Kasumi-1 (cell line): ENCODE measurements around the gene SMIM13.

Experiments
- DNase-seq, 2 experiments: peaks; one replicate each; lab custom pipeline; 2025; lab: John Stamatoyannopoulos, UW

The SMIM13 gene

DNA sequence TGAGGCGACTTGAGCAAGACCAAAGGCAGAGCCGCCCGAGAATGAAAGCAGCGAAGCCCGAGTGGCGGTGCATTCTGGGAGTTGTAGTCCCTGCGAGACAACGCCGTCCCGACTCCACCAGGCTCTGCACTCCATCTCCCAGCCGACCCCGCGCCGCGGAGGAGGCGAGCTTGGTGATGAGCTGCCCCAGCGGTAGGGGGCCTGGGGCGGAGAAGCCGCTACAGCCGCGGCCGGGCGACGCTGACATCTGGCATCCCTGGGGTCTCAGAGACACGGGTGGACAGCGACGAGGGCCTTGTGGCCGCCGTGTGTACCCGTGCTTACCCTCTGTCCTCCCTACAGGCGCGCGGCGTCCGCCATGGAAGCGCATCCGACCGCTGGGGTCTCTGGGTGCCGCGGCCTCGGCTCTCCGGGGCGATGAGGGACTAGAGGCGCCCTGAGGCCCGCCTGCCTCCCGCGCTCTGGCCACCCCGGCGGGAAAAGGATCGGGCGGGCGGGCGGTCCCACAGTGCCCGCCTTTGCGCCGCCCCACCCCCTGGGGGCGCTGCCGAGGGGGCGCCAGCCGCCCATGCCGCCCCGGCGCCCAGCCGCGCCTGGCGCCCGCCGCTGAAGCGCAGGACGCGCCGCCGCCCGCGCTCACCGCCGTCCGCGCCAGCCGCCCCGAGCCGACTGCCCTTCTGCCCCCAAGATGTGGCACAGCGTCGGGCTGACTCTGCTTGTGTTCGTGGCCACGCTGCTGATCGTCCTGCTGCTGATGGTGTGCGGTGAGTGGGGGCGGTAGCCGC is at the start of gene SMIM13:
Gene SMIM13, plus strand, starts transcription at position 209 of the 785 bp plus-strand sequence. Its CDS starts 480 bp downstream, at position 689.
- peak; percentile 96 to 98 for DNase-seq

DNA sequence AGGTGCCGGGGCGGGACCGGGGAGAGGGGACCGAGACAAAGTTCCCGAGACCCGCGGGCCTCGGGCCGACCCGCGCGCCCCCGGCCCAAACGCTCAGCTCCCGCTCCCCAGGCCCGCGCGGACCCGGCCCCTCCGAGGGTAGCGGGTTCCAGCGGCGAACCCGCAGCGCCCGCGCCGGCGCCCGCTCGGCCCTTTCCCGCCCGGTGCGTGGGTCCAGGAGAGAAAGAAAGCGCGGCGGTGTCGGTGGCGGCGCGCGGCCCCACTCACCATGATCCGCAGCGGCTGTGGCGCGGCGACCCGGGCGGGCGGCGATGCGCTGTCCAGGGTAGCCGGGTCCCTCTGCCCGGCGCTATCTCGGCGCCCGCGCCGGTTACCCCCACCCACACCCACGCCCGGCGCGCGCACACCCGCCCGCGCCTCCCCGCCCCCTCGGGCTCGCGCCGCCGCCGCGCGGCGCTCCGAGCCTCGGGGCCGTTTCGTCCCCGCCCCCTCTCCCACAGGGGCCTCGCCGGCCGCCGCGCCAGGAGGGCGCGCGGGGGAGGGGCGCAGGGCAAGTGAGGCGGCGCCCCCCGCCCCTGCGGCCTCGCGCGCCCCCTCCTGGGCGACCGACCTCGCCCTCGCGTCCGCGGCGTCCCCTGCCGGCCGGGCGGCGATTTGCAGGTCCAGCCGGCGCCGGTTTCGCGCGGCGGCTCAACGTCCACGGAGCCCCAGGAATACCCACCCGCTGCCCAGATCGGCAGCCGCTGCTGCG is 49.5 kb upstream of the SMIM13 start, which contains the start of gene ELOVL2:
Gene ELOVL2, minus strand, starts transcription at position 345 of the 751 bp plus-strand sequence. Its CDS starts 75 bp downstream, at position 270.
- DNase-seq: peak; percentile 24 to 32

- DNase-seq: no peak
Measured at GRCh38 chr6:11044712-11045167, 48.9 kb upstream of the SMIM13 start.

GRCh38 chr6:11050731-11051130 is 42.9 kb upstream of the SMIM13 start:
- peak in 1 of 2 experiments; percentile 5 for DNase-seq

DNA sequence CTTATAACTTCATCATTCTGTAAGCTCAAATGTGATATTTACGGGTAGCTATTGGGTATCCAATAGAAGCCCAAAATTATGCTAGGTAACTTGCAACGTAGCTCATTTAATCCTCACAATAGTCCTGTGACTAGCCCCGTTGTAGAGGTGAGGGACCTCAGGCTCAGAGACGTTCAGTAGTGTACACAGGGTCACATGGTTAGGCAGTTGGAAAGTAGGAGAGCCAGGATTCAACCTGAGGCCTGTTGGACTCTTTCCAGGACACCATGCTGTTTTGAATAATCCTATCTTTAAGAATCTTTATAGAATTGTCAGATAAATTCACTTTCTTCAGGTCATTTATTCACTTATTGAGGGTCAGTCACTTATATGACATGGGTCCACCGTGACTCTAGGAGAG is 40.3 kb upstream of the SMIM13 start:
- no peak for DNase-seq

DNA sequence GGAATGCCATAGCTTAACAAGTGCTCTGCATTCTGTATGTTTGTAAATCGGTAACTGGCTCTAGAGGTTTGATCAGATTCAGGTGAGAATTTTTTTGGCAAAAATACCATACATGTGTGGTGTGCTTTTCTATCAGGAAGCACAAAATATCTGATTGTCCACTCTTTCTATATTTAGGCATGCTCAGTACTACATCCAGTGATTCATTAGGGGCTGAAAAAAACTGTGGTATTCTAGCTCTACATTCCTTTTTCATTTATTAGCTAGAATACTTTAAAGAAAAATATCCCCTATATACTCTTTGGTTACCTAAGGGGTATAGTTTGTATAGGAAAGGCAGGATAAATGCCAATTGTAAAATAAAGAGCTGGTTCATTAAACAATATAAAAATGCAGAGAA is 38.9 kb upstream of the SMIM13 start:
- no peak for DNase-seq

DNA sequence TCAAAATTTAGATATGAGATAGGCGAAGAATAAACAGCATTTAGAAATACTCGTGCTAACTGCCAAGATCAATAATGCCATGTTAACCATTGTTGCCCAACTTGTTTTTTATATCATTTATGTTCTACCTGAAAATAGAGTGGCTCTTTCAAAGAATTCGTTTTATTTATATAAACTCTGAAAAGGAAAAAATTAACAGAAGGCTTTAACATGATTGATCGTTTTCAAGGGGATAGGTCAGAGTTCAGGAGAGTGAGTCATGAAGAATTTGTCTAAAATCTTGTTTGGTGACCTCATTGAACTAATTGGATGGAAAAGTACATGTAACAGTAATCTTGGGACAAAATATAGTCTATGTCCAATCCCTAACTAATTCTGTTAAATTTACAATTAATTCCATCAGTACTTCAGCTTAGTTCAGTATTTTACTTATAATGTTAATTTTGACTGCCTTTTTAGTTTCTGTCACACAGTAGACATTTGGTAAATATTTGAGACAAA is 38.5 kb upstream of the SMIM13 start:
- no peak for DNase-seq

- DNase-seq: no peak
Measured at GRCh38 chr6:11056871-11057270, 36.8 kb upstream of the SMIM13 start.

DNA sequence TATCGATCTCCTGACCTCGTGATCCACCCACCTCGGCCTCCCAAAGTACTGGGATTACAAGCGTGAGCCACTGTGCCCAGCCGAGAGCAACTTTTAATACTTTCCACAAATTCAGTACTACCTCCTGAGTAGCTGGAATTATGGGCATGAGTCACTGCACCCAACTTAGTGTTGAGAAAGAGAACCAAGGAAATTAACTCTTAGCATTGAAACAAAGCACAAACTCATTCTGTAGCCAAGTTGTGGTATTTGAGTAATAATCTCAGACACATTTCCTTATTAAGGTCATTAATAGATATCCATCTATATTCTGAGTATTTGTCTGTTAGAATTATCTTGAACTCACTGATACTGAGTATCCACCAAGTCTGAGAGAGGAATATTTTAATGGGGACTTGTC is 35.2 kb upstream of the SMIM13 start:
- no peak for DNase-seq

- DNase-seq: no peak
Measured at GRCh38 chr6:11062083-11062482, 31.6 kb upstream of the SMIM13 start.

DNA sequence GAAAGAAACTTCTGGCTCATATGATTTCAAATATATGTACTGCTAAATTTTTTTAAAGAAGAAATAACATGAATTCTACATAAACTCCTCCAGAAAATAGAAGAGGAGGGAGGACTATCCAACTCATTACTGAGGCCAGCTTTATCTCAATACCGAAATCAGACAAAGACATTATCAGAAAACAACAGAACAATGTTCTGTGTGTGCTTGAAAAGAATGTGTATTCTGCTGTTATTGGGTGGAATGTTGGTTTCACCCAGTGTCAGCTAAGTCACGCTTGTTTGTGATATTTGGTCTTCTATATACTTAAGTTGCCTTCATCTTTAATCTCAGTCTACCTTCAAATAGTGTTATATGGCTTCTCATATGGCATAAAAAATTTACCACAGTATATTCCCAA is 30.9 kb upstream of the SMIM13 start:
- DNase-seq: no peak

DNA sequence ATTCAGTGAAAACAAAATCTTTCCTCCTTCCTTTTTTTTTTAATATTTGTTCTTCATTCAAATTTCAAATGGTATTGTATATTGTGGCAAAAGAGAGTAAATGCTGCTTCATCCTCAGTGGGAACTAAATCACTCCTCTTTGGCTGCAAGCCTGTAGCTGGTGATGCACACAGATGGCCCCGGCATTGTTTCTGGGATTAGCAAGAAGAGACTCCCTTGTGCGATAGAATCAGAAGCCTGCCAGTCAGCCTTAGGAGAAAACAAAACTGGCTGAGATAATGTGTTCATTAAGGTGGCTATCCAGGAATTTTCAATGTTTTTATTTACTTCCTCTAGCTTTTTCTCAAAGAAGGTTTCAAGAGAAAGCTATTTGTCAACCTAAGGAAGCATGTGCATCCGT is 28.8 kb upstream of the SMIM13 start:
- DNase-seq: no peak

GRCh38 chr6:11065436-11066202 is 28.0 kb upstream of the SMIM13 start:
- DNase-seq: no peak

DNA sequence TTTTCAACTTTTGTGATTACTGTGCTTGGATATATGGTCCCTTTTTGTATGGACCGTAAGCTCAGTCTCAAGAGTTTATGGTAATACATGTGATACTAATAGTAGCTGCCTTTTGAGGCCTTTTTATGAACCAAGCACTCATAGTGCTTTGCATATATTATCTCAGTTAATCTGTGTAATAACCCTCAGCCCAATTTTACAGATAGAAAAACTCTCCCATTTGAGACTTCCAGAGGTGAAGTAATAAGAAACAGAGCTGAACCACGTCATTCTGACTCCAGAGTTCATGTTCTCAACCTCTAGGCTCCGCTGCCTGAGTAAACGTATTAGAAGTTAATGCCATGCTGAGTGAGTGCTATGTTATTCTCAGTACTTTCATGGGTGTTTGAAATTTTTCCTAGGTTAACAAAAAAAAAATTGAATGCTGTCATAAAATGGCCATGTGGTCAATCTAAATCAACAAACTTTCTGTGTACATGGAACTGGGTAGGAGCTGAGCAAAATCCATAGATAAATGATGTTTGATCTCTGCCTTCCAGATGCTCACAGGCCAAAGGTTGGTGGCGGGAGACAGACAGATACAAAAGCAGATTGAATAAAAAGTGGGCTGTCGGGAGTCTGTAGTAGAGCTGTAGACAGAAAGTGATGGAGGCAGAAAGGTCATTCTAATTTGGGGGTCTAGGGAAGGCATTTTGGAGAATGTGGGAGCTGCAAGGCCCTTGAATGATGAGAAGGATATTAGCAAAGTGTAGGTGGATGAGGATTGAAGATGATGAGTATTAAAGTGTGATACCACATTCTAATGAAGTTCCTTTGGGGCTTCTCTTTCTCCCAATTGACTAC is 26.9 kb upstream of the SMIM13 start:
- DNase-seq: no peak

GRCh38 chr6:11067348-11067747 is 26.3 kb upstream of the SMIM13 start:
- no peak for DNase-seq

GRCh38 chr6:11069760-11070159 is 23.9 kb upstream of the SMIM13 start:
- no peak for DNase-seq

DNA sequence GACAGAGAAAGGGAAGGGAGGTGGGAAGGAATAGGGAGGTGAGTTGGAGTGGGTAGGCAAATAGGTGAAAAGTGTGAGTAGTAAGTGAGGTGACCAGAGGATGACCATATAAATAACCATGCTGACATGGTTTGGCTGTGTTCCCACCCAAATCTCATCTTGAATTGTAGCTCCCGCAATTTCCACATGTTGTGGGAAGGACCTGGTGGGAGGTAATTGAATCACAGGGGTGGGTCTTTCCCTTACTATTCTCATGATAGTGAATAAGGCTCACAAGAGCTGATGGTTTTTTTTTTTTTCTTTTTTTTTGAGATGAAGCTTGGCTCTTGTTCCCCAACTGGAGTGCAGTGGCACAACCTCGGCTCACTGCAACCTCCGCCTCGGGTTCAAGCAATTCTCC is 21.5 kb upstream of the SMIM13 start:
- no peak for DNase-seq

GRCh38 chr6:11076540-11076939 is 17.1 kb upstream of the SMIM13 start:
- DNase-seq: no peak

DNA sequence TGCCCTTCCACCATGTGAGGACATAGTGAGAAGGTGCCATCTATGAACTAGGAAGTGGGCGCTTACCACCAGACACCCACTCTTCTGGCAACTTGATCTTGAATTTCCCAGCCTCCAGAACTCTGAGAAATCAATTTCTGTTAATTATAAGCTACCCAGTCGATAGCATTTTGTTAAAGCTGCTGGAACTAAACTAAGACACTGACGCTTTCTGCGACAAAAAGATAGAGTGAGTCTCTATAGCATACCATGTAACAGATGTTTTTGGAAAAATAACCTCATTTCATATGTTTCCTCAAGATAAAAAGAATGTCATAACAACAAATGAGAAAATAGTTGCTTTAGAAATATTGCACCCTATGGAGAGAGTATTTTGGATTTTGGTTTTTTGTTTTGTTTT is 15.4 kb upstream of the SMIM13 start:
- DNase-seq: no peak

DNA sequence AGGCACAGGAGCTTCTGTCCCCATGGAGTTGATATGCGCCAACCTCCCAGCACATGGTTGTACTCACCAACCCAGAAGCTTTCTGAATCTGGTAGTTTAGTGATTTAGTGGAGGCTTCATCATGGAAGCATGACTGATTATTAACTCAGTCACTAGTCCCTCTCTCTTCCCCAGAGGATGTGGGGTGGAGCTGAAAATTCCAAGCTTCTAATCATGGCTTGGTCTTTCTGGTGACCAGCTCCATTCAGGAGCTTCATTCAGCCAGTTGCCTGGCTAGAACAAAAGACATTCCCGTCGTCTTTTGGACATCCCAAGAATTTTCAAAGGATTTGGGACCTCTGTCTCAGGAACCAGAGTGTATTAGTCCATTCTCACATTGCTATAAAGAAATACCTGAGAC is 13.3 kb upstream of the SMIM13 start:
- DNase-seq: no peak

- no peak for DNase-seq
Measured at GRCh38 chr6:11083491-11083890, 10.1 kb upstream of the SMIM13 start.
